ENCODE data around the gene ROR1.

DNA sequence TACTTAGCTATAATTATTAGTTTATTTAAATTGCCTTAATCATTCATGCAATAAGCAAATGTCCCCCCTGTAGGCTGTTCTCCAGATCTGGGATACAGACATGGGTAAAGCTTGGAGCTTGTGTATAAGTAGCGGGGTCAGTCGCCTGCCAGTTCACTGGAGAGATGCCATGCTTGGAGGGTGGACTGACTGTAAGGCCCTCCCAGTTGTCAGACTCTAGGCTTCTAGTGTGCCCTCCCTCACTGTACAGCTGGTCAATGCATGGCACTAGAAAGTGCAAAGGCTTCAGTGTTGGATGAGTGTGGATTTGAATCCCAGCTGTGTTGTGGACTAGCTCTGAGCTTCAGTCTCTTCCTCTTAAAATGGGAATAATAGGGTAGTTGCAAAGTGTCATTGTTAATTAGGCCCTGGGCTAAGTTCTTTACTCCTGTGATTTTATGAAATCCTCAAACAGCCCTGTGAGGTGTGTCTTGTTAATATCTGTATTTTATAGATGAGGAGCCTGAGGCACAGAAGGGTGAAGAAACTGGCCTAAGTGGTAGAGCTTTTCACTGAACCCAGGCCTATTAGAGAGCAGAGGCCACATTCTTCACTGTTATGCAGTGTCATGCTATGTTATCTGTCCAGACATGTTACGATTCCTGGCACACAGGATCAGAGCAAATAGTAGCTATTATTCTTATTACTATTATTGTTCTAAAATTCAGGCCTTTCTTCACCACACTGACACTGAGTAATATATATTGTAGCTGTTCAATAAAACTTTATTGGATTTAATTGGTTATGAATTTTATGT, 85.9 kb downstream of the ROR1 start:
- TF ChIP-seq POLR2A (IDR thresholded peaks at IDR 0.05) (no peak), EP300 (IDR thresholded peaks at IDR 0.05) (no peak)
- TF ChIP-seq, protein P1, sequence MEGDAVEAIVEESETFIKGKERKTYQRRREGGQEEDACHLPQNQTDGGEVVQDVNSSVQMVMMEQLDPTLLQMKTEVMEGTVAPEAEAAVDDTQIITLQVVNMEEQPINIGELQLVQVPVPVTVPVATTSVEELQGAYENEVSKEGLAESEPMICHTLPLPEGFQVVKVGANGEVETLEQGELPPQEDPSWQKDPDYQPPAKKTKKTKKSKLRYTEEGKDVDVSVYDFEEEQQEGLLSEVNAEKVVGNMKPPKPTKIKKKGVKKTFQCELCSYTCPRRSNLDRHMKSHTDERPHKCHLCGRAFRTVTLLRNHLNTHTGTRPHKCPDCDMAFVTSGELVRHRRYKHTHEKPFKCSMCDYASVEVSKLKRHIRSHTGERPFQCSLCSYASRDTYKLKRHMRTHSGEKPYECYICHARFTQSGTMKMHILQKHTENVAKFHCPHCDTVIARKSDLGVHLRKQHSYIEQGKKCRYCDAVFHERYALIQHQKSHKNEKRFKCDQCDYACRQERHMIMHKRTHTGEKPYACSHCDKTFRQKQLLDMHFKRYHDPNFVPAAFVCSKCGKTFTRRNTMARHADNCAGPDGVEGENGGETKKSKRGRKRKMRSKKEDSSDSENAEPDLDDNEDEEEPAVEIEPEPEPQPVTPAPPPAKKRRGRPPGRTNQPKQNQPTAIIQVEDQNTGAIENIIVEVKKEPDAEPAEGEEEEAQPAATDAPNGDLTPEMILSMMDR (IDR thresholded peaks at IDR 0.05), result no peak
